SK-N-SH (cell line): ENCODE measurements around the gene ELAVL2. TPM values are rescaled to one million over a fixed set of nuclear protein-coding genes. Genes with fewer than 3 reads are reported as not detected.

Source experiments
- CTCF ChIA-PET: fragments of 300-600, 350-600 bp; formaldehyde crosslinking; extraction: SDS; loops from one replicate; lab custom pipeline; 2021; lab: Yijun Ruan, JAX
- POLR2A ChIA-PET: fragments of 350-600 bp; sonication (Branson Sonifier 250); formaldehyde crosslinking; extraction: SDS; loops from one replicate; lab custom pipeline; 2020; ENCODE audit warnings: antibody characterized with exemption, inconsistent platforms; lab: Yijun Ruan, JAX
- DNase-seq: peaks from one replicate; pipeline ENCODE4 v3.0.0; 2012
- H2AFZ ChIP-seq: fragments of 200-600 bp; sonication (generic); 2 replicates; pipeline ENCODE4 v1.8.1; 2016; ENCODE audit warnings: antibody characterized with exemption, mild to moderate bottlenecking, low read depth
- H3F3A ChIP-seq: fragments of 200-600 bp; sonication (generic); replicated peaks from 2 replicates; pipeline ENCODE3; 2016; ENCODE audit warnings: antibody characterized with exemption, mild to moderate bottlenecking; ENCODE audit not compliant: insufficient read depth
- H3K27ac ChIP-seq, 2 experiments: fragments of 200-500 bp in 1 of 2; fragments of 200-600 bp in 1 of 2; sonication (Bioruptor generic) in 1 of 2; sonication (generic), shearing (Covaris generic) in 1 of 2; 2 replicates each; pipeline versions ENCODE4 v1.5.1 to v1.6.1; 2014 to 2016; ENCODE audit warnings: low read depth in 2 of 2, inconsistent platforms in 1 of 2, low read length in 1 of 2, mild to moderate bottlenecking in 1 of 2, mixed read lengths in 1 of 2
- H3K27me3 ChIP-seq: fragments of 200-600 bp; sonication (generic), shearing (Covaris generic); 2 replicates; pipeline ENCODE4 v1.6.1; 2016; ENCODE audit warnings: mixed run types; ENCODE audit not compliant: insufficient read depth
- H3K36me3 ChIP-seq, 2 experiments: fragments of 200-500 bp in 1 of 2; fragments of 200-600 bp in 1 of 2; sonication (Bioruptor generic) in 1 of 2; sonication (generic) in 1 of 2; replicated peaks in 1 of 2; 2 replicates each; pipeline versions ENCODE3 to v1.5.1; 2014 to 2016; ENCODE audit warnings: low read length in 1 of 2, mild to moderate bottlenecking in 1 of 2; ENCODE audit not compliant: insufficient read depth in 2 of 2, control insufficient read depth in 1 of 2
- H3K4me1 ChIP-seq, 2 experiments: fragments of 200-500 bp in 1 of 2; fragments of 200-600 bp in 1 of 2; sonication (Bioruptor generic) in 1 of 2; sonication (generic), shearing (Covaris generic) in 1 of 2; 2 replicates each; pipeline versions ENCODE4 v1.5.1 to v1.6.1; 2014 to 2016; ENCODE audit warnings: low read depth in 1 of 2, low read length in 1 of 2, mixed run types in 1 of 2; ENCODE audit not compliant: insufficient read depth in 2 of 2, control insufficient read depth in 1 of 2
- H3K4me2 ChIP-seq: fragments of 200-600 bp; sonication (generic), shearing (Covaris generic); 2 replicates; pipeline ENCODE4 v1.6.1; 2017; ENCODE audit warnings: mixed run types
- H3K4me3 ChIP-seq, 2 experiments: fragments of 200-500 bp in 1 of 2; fragments of 200-600 bp in 1 of 2; sonication (Bioruptor generic) in 1 of 2; sonication (generic), shearing (Covaris generic) in 1 of 2; 2 replicates each; pipeline versions ENCODE4 v1.5.1 to v1.8.1; 2014 to 2016; ENCODE audit warnings: low read depth in 2 of 2, inconsistent platforms in 1 of 2, low read length in 1 of 2, mild to moderate bottlenecking in 1 of 2, mixed read lengths in 1 of 2, moderate library complexity in 1 of 2
- H3K79me2 ChIP-seq: fragments of 200-600 bp; sonication (generic); 2 replicates; pipeline ENCODE4 v1.8.1; 2017; ENCODE audit warnings: mild to moderate bottlenecking; ENCODE audit not compliant: insufficient read depth
- H3K9ac ChIP-seq: fragments of 200-600 bp; sonication (generic); 2 replicates; pipeline ENCODE4 v1.6.1; 2017; ENCODE audit warnings: mixed run types
- H3K9me2 ChIP-seq: fragments of 200-600 bp; sonication (generic); 2 replicates; pipeline ENCODE4 v1.6.1; 2017; ENCODE audit warnings: mixed run types
- H3K9me3 ChIP-seq: fragments of 200-600 bp; sonication (generic); 2 replicates; pipeline ENCODE4 v1.6.1; 2017; ENCODE audit warnings: mixed run types, mild to moderate bottlenecking, moderate library complexity
- H4K20me1 ChIP-seq: fragments of 200-600 bp; sonication (generic); 2 replicates; pipeline ENCODE4 v1.6.1; 2017; ENCODE audit warnings: mild to moderate bottlenecking, mixed run types; ENCODE audit not compliant: insufficient read depth
- CHD2 ChIP-seq: fragments of 150-350 bp; IDR thresholded peaks from 2 replicates; pipeline ENCODE4 v1.6.1; 2018; ENCODE audit warnings: low read length; ENCODE audit not compliant: partially characterized antibody
- EZH2phosphoT487 ChIP-seq: fragments of 200-600 bp; sonication (generic); IDR thresholded peaks from 2 replicates; pipeline ENCODE4 v1.6.1; 2017; ENCODE audit warnings: low read depth, mixed run types, mild to moderate bottlenecking, antibody characterized with exemption, moderate library complexity, borderline replicate concordance
- FOXJ3 ChIP-seq: sonication (generic); formaldehyde crosslinking; IDR thresholded peaks from 2 replicates; pipeline ENCODE4 v1.5.1; 2020; ENCODE audit warnings: mild to moderate bottlenecking, missing genetic modification reagents
- FOXM1 ChIP-seq: IDR thresholded peaks from 2 replicates; pipeline ENCODE4 v1.4.0; 2012; ENCODE audit warnings: low read depth, mild to moderate bottlenecking
- GATA2 ChIP-seq: sonication (generic); formaldehyde crosslinking; IDR thresholded peaks from 2 replicates; pipeline ENCODE4 v1.5.0; 2020; ENCODE audit warnings: mild to moderate bottlenecking, missing genetic modification reagents
- JUND ChIP-seq: IDR thresholded peaks from 2 replicates; pipeline ENCODE4 v1.4.0; 2012
- MAX ChIP-seq: IDR thresholded peaks from 2 replicates; pipeline ENCODE4 v1.4.0; 2012; ENCODE audit warnings: low read depth
- POLR2AphosphoS5 ChIP-seq: IDR thresholded peaks from 2 replicates; pipeline ENCODE4 v1.6.1; 2012; ENCODE audit warnings: low read depth, low read length
- RCOR1 ChIP-seq: fragments of 150-350 bp; IDR thresholded peaks from 2 replicates; pipeline ENCODE4 v1.6.1; 2017; ENCODE audit warnings: antibody characterized with exemption, low read length
- REST ChIP-seq: IDR thresholded peaks from 2 replicates; pipeline ENCODE4 v1.6.1; 2012; ENCODE audit warnings: mild to moderate bottlenecking, low read depth, low read length, moderate library complexity
- TEAD4 ChIP-seq: IDR thresholded peaks from 2 replicates; pipeline ENCODE4 v1.4.0; 2012; ENCODE audit warnings: mild to moderate bottlenecking, borderline replicate concordance; ENCODE audit not compliant: insufficient read depth
- YY1 ChIP-seq: IDR thresholded peaks from 2 replicates; pipeline ENCODE4 v1.4.0; 2012; ENCODE audit warnings: low read depth, mild to moderate bottlenecking
- WGBS: methylation state at CpG from one replicate; pipeline ENCODE4 v1.1.6; 2017; ENCODE audit warnings: low lambda C conversion rate; 5-methylcytosine and 5-hydroxymethylcytosine counted together
- polyA plus RNA-seq, 3 experiments: library from polyadenylated mRNA; depleted of rRNA; stranded (reverse); fragments of >200 nt; gene quantifications; 2 replicates each; pipeline ENCODE4 v1.2.3, GENCODE V29; 2012

Gene ELAVL2
- polyA plus RNA-seq, 1 of the 3 experiments (the other 2 are of a cell fraction) = 0.15 TPM

- no peaks in the 10 kb centered on the region for H3K9me3 ChIP-seq
- ChIA-PET CTCF (interaction anchor here (0.5 to 0.6 kb wide), 2 partner anchors 18 to 94 kb away, joined by 3 read pairs; no protein-coding TSS in a partner anchor), POLR2A (interaction anchor here (0.7 to 1.2 kb wide), 2 partner anchors 122 to 127 kb away, joined by 3 to 6 read pairs; no protein-coding TSS in a partner anchor)
- H2AFZ ChIP-seq = peak overlapping the region; percentile 99; the same call in 1 of the 2 replicates
- 43% methylated on average over 25 of the region's 36 CpGs for WGBS
- H3F3A ChIP-seq = no peaks in the 10 kb centered on the region
- peak; percentile 44 for DNase-seq
- H3K4me3 ChIP-seq = peak overlapping the region; percentile 64 to 75
- H3K4me1 ChIP-seq = peaks cover 0 to 29% of the 10 kb centered on the region in 2 experiments; a peak in 2 of 4 replicates
- H4K20me1 ChIP-seq = no peaks in the 10 kb centered on the region
- H3K9ac ChIP-seq = no peak overlapping the region
- H3K79me2 ChIP-seq = no peaks in the 10 kb centered on the region
- TF ChIP-seq MAX (no peak), FOXM1 (no peak), EZH2phosphoT487 (no peak), CHD2 (no peak)
- TF ChIP-seq, all 33 proteins: peak for 0
- peaks cover 15% of the 10 kb centered on the region for H3K27me3 ChIP-seq
- H3K27ac ChIP-seq = no peak overlapping the region
- H3K4me2 ChIP-seq = peak overlapping the region; percentile 94
- H3K36me3 ChIP-seq = no peaks in the 10 kb centered on the region
- no peaks in the 10 kb centered on the region for H3K9me2 ChIP-seq
These were observed 1.8 kb downstream of the ELAVL2 start for GRCh38 chr9:23823986-23824829.

GRCh38 chr9:23823269-23823668, 2.8 kb downstream of the ELAVL2 start:
- POLR2A ChIA-PET = no interaction called here
- Histone ChIP-seq H3K4me2 (no peak overlapping the region), H2AFZ (no peak overlapping the region), H3K9me2 (no peaks in the 10 kb centered on the region), H3K4me3 (no peak overlapping the region), H3K27ac (no peak overlapping the region), H4K20me1 (no peaks in the 10 kb centered on the region), H3F3A (no peaks in the 10 kb centered on the region), H3K9ac (no peak overlapping the region), H3K9me3 (no peaks in the 10 kb centered on the region), H3K27me3 (peaks cover 15% of the 10 kb centered on the region), H3K4me1 (peaks cover 0 to 29% of the 10 kb centered on the region in 2 experiments; a peak in 2 of 4 replicates), H3K36me3 (no peaks in the 10 kb centered on the region), H3K79me2 (no peaks in the 10 kb centered on the region)
- WGBS = 82% methylated on average over 11 of the region's 11 CpGs
- CTCF ChIA-PET = no interaction called here
- no peak for DNase-seq
- no peak for TF ChIP-seq TEAD4
- TF ChIP-seq JUND = no peak
- no peak for TF ChIP-seq RCOR1
- TF ChIP-seq YY1 = no peak
- no peak for TF ChIP-seq FOXJ3
- no peak for TF ChIP-seq GATA2 (CRISPR knock-in tag)
- TF ChIP-seq REST = no peak
- no peak for TF ChIP-seq POLR2AphosphoS5
